HG02884 (cell line): ENCODE results near the gene CHCHD1.
A peak's percentile ranks its signal among the peaks of the same experiment; 100 is the strongest.
"Not testable (repeated sequence)": the region's sequence is repeated elsewhere in the genome, so short reads cannot be mapped to it uniquely, and the experiment has no call there.

Experiments
- ATAC-seq: cut with Tn5 transposase; IDR thresholded peaks from one replicate; pipeline ENCODE4 v1.9.1; 2021; ENCODE audit warnings: mild to moderate bottlenecking, moderate library complexity; ENCODE audit not compliant: unreplicated experiment

Gene CHCHD1

GRCh38 chr10:73781879-73782748 is at the start of gene CHCHD1:
CHCHD1 (plus strand) TSS chr10:73782048; CDS start chr10:73782076, 28 bp downstream.
- ATAC-seq: peak; percentile 41

GRCh38 chr10:73732426-73732825 is 49.4 kb upstream of the CHCHD1 start:
- ATAC-seq: no peak

GRCh38 chr10:73732931-73733623 is 48.8 kb upstream of the CHCHD1 start:
- ATAC-seq: no peak

DNA sequence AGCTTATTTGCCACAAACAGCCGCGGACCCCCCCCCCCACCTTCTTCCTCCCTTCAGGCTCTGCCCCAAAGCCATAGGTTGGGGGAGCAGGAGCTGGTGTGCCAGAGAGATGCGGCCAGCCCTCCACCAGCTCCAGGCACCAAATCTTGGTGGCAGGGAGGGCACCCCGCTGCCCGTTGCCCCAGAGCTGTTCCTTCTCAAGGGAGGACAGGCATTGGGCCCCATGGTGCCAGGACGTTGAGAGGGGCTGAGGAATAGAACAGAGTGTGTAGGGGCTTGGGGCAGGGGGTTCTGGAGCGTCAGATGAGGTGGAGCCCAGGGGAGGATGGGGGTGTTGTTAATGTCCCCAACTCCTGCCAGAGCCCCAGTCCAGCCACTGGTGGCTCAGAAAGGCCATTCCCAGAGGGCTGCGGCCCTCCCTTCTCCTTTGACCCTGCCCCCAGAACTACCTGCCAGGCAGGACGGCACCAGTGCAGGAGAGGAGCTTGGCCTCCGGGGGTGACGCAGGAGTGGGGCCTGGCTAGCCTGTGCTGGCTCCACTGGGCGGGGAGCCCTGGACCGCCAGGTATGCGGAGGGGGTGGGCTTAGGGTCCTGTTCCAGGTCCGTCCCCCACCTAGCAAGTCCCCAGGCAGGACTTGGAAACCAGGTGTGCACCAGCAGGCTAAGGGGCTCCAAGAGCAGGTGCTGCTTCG is 47.7 kb upstream of the CHCHD1 start:
- no peak for ATAC-seq

DNA sequence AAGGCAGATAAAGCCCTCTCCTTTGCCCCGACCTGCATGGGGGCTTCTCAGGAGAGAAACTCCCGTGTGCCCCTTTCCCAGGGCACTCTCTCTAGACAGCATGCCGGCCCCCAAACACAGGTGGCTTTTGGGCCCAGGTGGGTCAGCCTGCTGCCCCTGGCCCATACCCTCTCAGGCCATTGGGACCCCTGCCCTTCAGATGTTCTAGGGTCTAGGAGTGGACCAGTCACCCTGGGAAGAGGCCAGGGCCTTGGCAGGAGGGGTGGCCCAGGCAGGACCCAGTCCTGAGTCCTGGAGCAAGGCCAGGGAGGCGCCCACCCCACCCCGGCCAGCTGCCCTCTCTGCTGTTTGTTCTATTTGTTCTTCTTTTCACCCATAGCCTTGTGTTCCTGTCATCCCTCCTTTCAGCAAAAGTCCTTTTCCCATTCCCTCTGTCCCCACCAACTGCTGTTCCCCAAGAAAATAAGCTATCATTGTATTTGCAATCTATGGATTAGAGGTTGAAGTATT is 47.0 kb upstream of the CHCHD1 start:
- no peak for ATAC-seq

DNA sequence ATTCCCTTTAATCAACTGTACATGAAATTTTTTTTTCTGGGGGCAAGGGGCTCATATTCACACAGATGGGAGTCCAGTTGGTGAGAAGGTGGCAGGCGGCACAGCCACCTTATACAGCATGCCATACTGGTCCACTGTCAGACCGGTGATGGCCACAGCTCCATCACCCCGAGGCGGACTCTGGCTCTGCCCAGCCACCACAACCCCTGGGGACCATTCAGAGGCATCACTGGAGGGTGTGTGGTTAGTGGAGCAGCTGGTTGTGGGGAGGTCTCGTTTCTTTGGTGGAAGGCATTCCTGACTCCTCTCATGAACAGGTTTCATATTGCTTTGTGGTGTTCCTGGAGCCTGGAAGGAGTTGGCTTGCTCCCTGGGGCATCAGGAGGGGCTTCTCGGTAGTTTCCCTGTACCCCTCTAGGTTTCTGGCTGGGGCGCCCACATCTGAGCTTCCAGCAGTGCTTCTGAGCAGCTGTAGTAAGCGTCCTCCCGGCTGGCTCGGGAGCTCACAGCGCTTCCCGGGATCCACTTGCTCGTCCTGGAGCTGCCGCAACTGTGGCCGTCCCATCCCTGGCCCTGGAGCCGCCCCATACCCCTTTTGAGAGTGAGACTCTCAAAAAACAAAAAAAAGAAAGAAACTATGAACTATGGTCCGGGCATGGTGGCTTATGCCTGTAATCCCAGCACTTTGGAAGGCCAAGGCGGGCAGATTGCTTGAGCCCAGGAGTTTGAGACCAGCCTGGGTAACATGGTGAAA is 41.2 kb upstream of the CHCHD1 start:
- ATAC-seq: not testable (repeated sequence)

DNA sequence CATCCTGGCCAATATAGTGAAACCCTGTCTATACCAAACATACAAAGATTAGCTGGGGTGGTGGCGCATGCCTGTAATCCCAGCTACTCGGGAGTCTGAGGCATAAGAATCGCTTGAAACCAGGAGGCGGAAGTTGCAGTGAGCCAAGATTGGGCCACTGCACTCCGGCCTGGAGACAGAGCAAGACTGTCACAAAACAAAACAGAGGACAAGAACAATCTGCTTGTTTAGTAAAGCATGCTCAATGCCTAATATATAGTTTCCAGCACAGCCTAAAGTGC is 39.5 kb upstream of the CHCHD1 start:
- no peak for ATAC-seq

DNA sequence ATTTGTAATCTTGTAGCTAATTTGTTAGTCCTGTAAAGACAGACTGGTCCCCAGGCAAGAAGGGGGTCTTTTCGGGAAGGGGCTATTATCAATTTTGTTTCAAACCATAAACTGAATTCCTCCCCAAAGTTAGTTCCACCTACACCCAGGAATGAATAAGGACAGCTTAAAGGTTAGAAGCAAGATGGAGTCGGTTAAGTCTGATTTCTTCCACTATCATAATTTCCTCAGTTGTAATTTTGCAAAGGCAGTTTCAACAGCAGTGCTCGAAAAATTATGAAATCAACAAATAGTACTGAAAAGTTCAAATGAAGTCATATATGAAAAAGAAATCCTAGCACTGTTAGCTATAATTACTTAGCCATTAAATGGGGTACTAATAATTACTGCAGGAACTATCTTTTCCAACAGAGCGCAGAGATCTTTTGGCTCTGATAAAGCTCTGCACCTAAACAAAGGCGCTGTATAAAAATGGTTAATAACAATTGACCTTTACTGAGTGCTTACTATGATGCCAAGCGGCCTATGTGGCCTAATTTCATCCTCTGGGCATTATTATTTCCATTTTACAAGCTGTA is 38.4 kb upstream of the CHCHD1 start:
- ATAC-seq: no peak

- ATAC-seq: peak; percentile 89
Observed at GRCh38 chr10:73743905-73744663, 37.8 kb upstream of the CHCHD1 start, which contains the start of gene SEC24C. SEC24C (plus strand) TSS chr10:73744372; CDS start chr10:73746833, 2,461 bp downstream.

GRCh38 chr10:73744664-73744975 is 37.2 kb upstream of the CHCHD1 start:
- peak; percentile 29 for ATAC-seq

DNA sequence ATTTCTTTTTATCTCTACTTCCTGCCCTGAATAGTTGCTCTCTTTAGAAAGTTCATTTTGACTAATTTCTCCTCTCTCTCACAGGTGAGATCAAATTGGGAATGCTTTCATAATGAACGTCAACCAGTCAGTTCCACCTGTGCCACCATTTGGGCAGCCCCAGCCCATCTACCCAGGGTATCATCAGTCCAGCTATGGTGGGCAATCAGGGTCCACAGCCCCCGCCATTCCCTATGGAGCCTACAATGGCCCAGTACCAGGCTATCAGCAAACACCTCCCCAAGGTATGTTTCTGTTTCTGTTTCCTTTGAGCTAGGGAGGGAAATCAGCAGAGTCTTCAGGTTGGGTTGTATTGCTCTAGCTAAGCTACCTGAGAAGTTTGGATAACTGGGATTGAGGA is 35.1 kb upstream of the CHCHD1 start:
- ATAC-seq: no peak

DNA sequence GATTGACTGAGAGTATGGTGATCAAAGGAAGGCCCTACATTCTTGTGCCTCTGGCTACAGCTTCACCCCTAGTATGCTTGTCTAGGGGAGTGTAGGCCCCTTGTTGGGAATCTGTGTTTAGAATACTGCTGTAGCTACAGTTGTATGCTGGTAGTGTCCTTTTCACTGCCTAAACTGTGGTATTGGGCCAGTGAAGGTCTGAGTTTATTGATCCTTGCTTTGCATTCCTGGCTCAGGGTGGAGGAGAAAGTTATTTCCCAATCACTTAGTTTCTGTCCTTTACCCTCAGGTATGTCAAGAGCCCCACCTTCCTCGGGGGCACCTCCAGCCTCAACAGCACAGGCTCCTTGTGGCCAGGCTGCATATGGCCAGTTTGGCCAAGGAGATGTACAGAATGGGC is 31.0 kb upstream of the CHCHD1 start:
- no peak for ATAC-seq

DNA sequence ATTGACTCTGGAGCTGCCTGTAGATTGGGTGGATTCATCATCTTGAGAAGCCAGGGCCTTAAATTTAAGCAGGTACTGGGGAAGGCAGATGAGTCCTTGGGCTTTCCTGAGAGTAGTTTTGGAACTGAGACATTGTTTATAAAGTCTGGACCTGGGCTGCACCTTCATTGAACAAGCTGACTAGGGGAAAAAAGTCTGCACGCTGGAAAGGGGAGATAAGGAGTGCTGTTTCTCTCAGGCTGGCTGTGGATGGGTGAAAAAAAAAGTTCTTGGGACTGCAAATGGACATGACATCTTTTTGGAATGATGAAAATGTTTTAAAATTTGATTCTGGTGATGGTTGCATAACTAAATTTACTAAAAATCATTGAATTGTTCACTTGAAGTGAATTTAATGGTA is 25.7 kb upstream of the CHCHD1 start:
- ATAC-seq: no peak

- no peak for ATAC-seq
Observed at GRCh38 chr10:73758704-73759511, 22.9 kb upstream of the CHCHD1 start.

GRCh38 chr10:73759512-73760115 is 22.2 kb upstream of the CHCHD1 start:
- no peak for ATAC-seq

DNA sequence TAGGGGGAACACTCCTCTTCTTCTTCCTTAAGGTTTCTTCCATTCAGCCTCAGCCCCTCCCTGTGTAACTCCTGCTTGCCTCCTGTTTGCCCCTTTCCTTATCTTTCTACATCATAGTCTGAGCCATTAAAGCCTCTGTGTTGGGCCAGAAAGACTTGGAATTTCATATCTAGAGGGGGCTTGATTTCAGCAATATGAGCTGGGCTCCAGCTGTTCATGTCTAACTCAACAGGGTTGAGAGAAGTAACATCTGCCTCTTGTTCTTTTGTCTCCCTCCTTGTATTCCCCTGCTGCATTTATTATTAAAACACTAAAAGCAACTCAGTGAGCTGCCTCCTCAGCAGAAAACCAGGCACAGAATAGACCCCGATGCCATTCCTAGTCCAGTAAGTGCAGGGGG is 20.1 kb upstream of the CHCHD1 start:
- no peak for ATAC-seq

GRCh38 chr10:73762915-73763314 is 18.9 kb upstream of the CHCHD1 start:
- no peak for ATAC-seq

DNA sequence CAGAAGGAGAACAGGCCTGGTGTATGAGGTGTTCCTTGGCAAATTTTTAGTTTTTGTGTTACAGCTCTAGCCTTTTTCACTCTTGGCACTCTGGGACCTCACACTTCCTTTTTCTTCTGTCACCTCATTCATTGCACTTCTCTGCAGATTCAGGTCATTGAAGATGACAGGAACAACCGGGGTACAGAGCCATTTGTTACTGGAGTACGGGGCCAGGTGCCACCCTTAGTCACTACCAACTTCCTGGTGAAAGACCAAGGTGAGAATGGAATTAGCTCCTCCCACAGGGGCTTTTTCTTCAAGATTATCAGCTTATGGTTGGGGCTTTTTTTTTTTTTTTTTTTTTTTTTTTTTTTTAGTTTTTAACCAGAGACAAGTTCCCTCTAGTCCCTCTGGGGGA is 18.5 kb upstream of the CHCHD1 start:
- no peak for ATAC-seq

DNA sequence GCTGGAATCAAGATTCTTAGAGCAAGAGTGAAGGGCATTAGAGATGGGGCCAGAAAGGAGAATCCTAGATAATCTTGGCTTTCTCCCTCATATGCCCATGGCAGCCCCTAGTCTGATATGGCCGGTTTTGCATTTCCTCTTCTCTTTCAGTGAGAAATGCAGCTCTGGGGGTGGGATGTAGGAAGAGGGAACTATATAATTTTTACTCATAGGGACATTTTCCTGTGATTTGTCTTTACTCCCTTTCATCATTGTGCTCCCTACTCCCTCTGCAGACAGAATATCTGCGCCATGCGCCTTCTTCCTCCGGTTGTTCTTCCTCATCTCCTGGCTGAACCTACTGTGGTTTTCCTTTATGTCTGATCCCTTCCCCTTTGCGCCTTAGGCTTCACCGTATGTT is 16.8 kb upstream of the CHCHD1 start:
- no peak for ATAC-seq
